Keratinocyte (primary cell): Measurements from ENCODE around the gene EXD2. TPM values are rescaled to one million over a fixed set of nuclear protein-coding genes. Genes with fewer than 3 reads are reported as not detected.
"Not testable (repeated sequence)": the region's sequence is repeated elsewhere in the genome, so short reads cannot be mapped to it uniquely, and the experiment has no call there.

Experiments used
- DNase-seq: peaks from one replicate; pipeline ENCODE4 v3.0.0-alpha.2; 2011; ENCODE audit warnings: low read depth, missing footprints, low spot score
- FAIRE-seq: peaks from 2 replicates; lab custom pipeline; 2011; peaks lifted over from hg19 to GRCh38; lab: Jason Lieb, UNC
- H2AFZ ChIP-seq: 2 replicates; pipeline ENCODE4 v1.6.0; 2012; ENCODE audit warnings: low read length, control low read depth, inconsistent platforms; ENCODE audit not compliant: control insufficient read depth
- H3K27ac ChIP-seq: 2 replicates; pipeline ENCODE4 v1.5.1; 2011; ENCODE audit warnings: low read length; ENCODE audit not compliant: control insufficient read depth, insufficient read depth
- H3K27me3 ChIP-seq: 3 replicates; pipeline ENCODE4 v1.6.0; 2011; ENCODE audit warnings: low read length; ENCODE audit not compliant: control insufficient read depth, insufficient read depth; ENCODE audit errors: extremely low read depth
- H3K36me3 ChIP-seq, 2 experiments: 2 replicates in 1 of 2; 3 replicates in 1 of 2; pipeline ENCODE4 v1.5.1; 2011; ENCODE audit warnings: low read length in 2 of 2, mild to moderate bottlenecking in 1 of 2; ENCODE audit not compliant: control insufficient read depth in 2 of 2, insufficient read depth in 2 of 2; ENCODE audit errors: extremely low read depth in 1 of 2
- H3K4me1 ChIP-seq: 3 replicates; pipeline ENCODE4 v1.5.1; 2011; ENCODE audit warnings: low read length; ENCODE audit not compliant: control insufficient read depth, insufficient read depth; ENCODE audit errors: extremely low read depth
- H3K4me2 ChIP-seq: 3 replicates; pipeline ENCODE4 v1.6.0; 2011; ENCODE audit warnings: low read depth, low read length; ENCODE audit not compliant: control insufficient read depth, insufficient read depth; ENCODE audit errors: extremely low read depth
- H3K4me3 ChIP-seq, 3 experiments: fragments of 200-600 bp in 1 of 3; sonication (generic) in 1 of 3; 2 replicates in 2 of 3; 3 replicates in 1 of 3; pipeline ENCODE4 v1.5.1; 2011 to 2016; ENCODE audit warnings: low read length in 3 of 3, mild to moderate bottlenecking in 3 of 3, control low read depth in 2 of 3, inconsistent platforms in 1 of 3, low read depth in 1 of 3, mixed read lengths in 1 of 3, mixed run types in 1 of 3, moderate library complexity in 1 of 3; ENCODE audit not compliant: control insufficient read depth in 2 of 3, insufficient read depth in 2 of 3; ENCODE audit errors: extremely low read depth in 1 of 3
- H3K79me2 ChIP-seq: 2 replicates; pipeline ENCODE4 v1.6.0; 2012; ENCODE audit warnings: low read length; ENCODE audit not compliant: control insufficient read depth, insufficient read depth
- H3K9ac ChIP-seq: 3 replicates; pipeline ENCODE4 v1.6.0; 2011; ENCODE audit warnings: low read length; ENCODE audit not compliant: control insufficient read depth, insufficient read depth; ENCODE audit errors: extremely low read depth
- H3K9me1 ChIP-seq: 3 replicates; pipeline ENCODE4 v1.6.0; 2011; ENCODE audit warnings: low read length; ENCODE audit not compliant: control insufficient read depth, insufficient read depth; ENCODE audit errors: extremely low read depth
- H3K9me3 ChIP-seq: 2 replicates; pipeline ENCODE4 v1.5.1; 2012; ENCODE audit warnings: low read depth, low read length; ENCODE audit not compliant: control insufficient read depth
- H4K20me1 ChIP-seq: 3 replicates; pipeline ENCODE4 v1.6.0; 2011; ENCODE audit warnings: low read length; ENCODE audit not compliant: control insufficient read depth, insufficient read depth; ENCODE audit errors: extremely low read depth
- CTCF ChIP-seq, 3 experiments: IDR thresholded peaks in 1 of 3; conservative IDR thresholded peaks in 1 of 3; optimal IDR thresholded peaks in 1 of 3; 2 replicates in 2 of 3; 3 replicates in 1 of 3; pipeline versions ENCODE3 to v1.5.1; 2011; ENCODE audit warnings: low read length in 3 of 3, mild to moderate bottlenecking in 3 of 3, moderate library complexity in 2 of 3, control low read depth in 1 of 3, inconsistent platforms in 1 of 3; ENCODE audit not compliant: insufficient read depth in 2 of 3; ENCODE audit errors: extremely low read depth in 1 of 3
- EZH2 ChIP-seq: IDR thresholded peaks from one replicate; pipeline ENCODE4 v1.6.1; 2012; ENCODE audit warnings: inconsistent platforms, mild to moderate bottlenecking, low read length, moderate library complexity
- dilution Hi-C: fragments of 300-500 bp; cut with MboI; formaldehyde crosslinking; loops from one replicate; pipeline ENCODE4 v1.7.0; 2020; ENCODE audit warnings: low sequenced_read_pairs; ENCODE audit not compliant: extremely low pct_ligation_motif_present
- polyA plus RNA-seq, 5 experiments: library from polyadenylated mRNA; depleted of rRNA in 3 of 5; stranded (reverse) in 3 of 5; stranded (forward) in 1 of 5; unstranded in 1 of 5; fragments of >200 nt; gene quantifications; 1 replicate in 1 of 5; 2 replicates in 3 of 5; 3 replicates in 1 of 5; pipeline versions ENCODE4 v1.2.1 to v1.2.3, GENCODE V29; 2011 to 2012; ENCODE audit warnings: missing spikeins in 2 of 5, low read depth in 1 of 5, low replicate concordance in 1 of 5

Gene EXD2
- polyA plus RNA-seq, 1 donor (not counting 4 experiments of a cell fraction or from before 2014, with no cell fraction given), result 22.7 TPM

- H3K4me3 ChIP-seq, result no peak overlapping the region
- no peak for FAIRE-seq
- TF ChIP-seq EZH2 (no peak), CTCF (optimal IDR thresholded peaks at IDR 0.05 in 1 of 3, IDR thresholded peaks at IDR 0.05 in 1 of 3, conservative IDR thresholded peaks at IDR 0.05 in 1 of 3; ENCODE audit: extremely low read depth in 1 of 3, insufficient read depth in 2 of 3, low read length in 3 of 3) (no peak)
- no peaks in the 10 kb centered on the region for H3K9me1 ChIP-seq
- peaks cover 6% of the 10 kb centered on the region for H3K4me1 ChIP-seq
- H3K4me2 ChIP-seq, result no peak overlapping the region
- no peaks in the 10 kb centered on the region for H3K36me3 ChIP-seq
- no peak overlapping the region for H3K27ac ChIP-seq
- no peak overlapping the region for H3K9ac ChIP-seq
- no peaks in the 10 kb centered on the region for H3K9me3 ChIP-seq
- no peak overlapping the region for H2AFZ ChIP-seq
- DNase-seq, result no peak
- no peaks in the 10 kb centered on the region for H4K20me1 ChIP-seq
- peaks cover 3% of the 10 kb centered on the region for H3K27me3 ChIP-seq
- dilution Hi-C loops, result no loop called here
- peaks cover 9% of the 10 kb centered on the region for H3K79me2 ChIP-seq
Measured at GRCh38 chr14:69156224-69156623, 35.1 kb upstream of the EXD2 start.

- FAIRE-seq (no peak), DNase-seq (no peak)
- peaks cover 6% of the 10 kb centered on the region for H3K27me3 ChIP-seq
- H3K36me3 ChIP-seq, result no peaks in the 10 kb centered on the region
- no peaks in the 10 kb centered on the region for H3K9me3 ChIP-seq
- H3K9ac ChIP-seq, result no peak overlapping the region
- no peak overlapping the region for H2AFZ ChIP-seq
- dilution Hi-C loops, result no loop called here
- H3K9me1 ChIP-seq, result no peaks in the 10 kb centered on the region
- no peak overlapping the region for H3K27ac ChIP-seq
- no peaks in the 10 kb centered on the region for H3K79me2 ChIP-seq
- H4K20me1 ChIP-seq, result no peaks in the 10 kb centered on the region
- H3K4me1 ChIP-seq, result no peaks in the 10 kb centered on the region
- no peak overlapping the region for H3K4me3 ChIP-seq
- H3K4me2 ChIP-seq, result no peak overlapping the region
- TF ChIP-seq CTCF (optimal IDR thresholded peaks at IDR 0.05 in 1 of 3, IDR thresholded peaks at IDR 0.05 in 1 of 3, conservative IDR thresholded peaks at IDR 0.05 in 1 of 3; ENCODE audit: extremely low read depth in 1 of 3, insufficient read depth in 2 of 3, low read length in 3 of 3) (no peak), EZH2 (no peak)
Measured at GRCh38 chr14:69161590-69161989, 29.7 kb upstream of the EXD2 start.

- H3K4me3 ChIP-seq, H3K9me1 ChIP-seq, H3K4me1 ChIP-seq, H3K27ac ChIP-seq, H3K79me2 ChIP-seq, H3K9ac ChIP-seq, DNase-seq, H3K4me2 ChIP-seq, H3K9me3 ChIP-seq, H3K36me3 ChIP-seq, H3K27me3 ChIP-seq, H4K20me1 ChIP-seq, H2AFZ ChIP-seq, dilution Hi-C loops, FAIRE-seq: not testable (repeated sequence)
Measured at GRCh38 chr14:69165787-69166186, 25.5 kb upstream of the EXD2 start.
